ENCODE results near the gene CKB.

DNA sequence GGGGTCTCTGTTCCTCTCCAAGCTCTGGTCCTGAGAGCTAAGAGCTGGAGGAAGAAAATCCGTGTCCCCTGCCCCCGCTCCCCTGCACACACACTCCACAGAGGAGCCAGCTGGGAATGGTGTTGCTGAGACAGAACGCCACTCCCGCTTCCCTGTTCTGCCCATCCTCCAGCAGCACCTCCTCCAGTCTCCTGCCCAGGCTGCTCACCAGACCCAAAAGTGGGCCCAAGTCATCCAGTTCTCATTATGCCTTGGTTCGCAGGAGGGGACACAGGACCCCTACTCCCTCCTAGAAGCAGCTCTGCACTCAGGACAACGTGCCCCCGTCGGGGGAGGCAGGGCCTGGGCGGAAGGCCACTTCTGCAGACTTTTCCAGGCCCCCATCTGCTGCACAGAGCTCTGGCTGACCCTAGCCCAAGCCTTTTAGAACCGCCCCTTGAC is 5.5 kb upstream of the CKB start:
- TF ChIP-seq CTCF (IDR thresholded peaks at IDR 0.05) = no peak
- TF ChIP-seq POLR2A (IDR thresholded peaks at IDR 0.05) = no peak
